ENCODE results near the gene STOM.

Gene STOM

DNA sequence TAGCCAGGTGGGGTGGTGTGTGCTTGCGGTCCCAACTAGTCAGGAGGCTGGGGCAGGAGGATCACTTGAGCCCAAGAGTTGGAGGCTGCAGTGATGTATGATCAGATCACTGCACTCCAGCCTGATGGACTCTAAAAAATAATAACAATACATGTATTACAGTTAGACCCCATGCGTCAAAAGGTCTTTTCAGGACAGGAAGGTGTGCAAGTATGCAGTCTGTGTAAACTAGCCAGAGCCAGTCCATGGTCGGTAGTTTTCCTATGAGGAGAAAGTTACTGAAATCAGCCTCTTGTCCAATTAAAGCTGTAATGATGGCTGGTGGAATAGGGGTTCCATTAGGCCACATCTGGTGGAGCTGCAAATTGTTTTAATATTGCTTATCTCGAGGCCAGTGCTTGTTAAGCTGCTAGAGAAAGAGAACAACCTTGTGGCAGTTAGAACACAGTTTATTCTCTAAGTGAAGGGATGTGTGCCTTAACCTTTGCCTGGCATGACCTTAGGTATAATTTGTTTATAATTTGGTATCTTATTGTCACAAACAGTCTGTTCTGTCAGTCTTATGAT is 1.5 kb upstream of the STOM start:
- DNase-seq (ENCODE audit: low spot score) = no peak

DNA sequence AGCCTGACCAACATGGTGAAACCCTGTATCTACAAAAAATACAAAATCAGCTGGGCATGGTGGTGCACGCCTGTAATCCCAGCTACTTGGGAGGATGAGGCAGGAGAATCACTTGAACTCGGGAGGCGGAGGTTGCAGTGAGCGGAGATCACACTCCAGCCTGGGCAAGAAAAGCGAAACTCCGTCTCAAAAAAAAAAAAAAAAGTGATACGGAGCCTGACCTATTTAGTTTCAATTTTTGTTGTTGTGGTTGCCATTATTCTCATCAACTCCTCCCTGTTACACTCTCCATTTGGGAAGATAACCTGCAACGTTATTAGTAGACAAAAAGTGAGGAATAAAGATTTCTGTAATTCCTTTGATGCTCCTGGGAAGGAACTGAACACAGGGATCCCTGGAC is 1.3 kb downstream of the STOM start:
- DNase-seq (ENCODE audit: low spot score) = no peak

DNA sequence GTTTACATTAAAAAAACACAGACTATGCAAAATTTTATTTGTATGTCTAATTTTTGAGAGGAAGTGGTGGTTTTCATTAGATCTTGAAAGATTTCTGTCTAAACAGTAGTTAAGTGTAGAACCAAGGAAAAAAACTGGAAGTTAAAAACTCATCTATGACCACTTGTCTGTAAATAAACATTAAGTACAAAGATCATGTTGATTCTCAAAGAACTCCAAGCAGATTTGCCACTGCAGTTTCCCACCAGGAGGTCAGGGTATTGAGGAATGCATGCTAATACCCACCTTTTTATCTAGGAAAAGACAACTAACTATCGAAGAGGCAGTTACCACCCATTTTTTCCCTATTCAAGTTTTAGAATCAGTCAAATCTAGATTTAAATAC is 1.9 kb downstream of the STOM start:
- peak; percentile 20 for DNase-seq (ENCODE audit: low spot score)

DNA sequence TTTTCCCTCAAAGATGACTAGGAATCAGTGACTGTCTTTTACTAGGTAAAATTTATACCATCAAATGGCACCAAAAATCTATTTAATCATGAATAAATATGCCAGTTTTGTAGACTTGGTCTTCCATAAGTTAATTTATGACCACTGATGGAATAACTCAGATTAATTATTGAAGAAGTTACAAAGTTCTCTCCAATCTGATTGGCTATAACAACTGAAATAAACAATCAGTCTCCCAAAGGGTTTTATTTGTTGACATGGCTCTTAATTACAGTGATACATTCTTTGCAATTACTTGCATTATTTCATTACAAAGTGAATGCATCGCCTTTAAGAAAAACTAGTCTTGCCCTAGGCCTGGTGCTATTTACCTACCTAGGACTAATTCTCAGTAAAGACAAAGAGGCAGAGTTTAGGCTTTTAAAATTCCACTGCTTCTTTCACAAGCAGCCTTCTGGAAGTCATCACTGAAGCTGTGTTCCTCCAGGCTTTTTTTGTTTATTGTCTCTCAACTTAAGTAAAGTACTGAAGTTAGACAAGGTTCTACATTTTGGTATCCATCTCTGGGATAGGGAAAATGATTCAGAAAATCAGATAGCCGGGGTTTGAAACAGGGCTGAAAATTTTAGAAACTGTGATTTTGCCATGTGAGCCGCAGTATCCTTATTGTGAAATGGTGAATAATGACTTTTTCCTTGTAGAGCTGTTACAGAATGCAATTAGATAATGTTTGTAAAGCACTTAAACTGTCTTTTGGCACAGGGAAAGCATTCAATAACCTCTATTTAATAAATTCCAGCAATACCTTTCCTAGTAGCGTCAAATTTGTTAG is 2.5 kb downstream of the STOM start:
- no peak for DNase-seq (ENCODE audit: low spot score)

DNA sequence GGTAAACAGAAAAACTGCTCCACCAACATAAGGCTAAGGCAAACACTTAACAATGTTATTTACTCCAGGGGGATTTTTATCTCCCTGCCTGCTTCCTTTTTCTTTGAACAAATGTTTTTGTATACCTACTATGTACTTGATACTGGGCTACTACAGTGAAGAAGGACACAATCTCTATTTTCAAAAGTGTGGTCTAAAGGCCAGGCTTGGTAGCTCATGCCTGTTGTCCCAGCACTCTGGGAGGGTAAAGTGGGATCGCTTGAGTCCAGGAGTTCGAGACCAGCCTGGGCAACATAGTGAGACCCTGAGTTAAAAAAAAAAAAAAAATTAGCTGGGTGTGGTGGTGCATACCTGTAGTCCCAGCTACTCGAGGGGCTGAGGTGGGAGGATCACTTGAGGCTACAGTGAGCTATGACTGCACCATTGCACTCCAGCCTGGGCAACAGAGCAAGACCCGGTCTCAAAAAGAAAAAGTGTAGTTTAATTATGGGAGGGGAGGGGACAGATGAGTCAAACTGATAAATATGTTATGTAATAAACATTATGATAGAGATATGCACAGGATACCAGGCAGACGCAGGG is 3.3 kb downstream of the STOM start:
- no peak for DNase-seq (ENCODE audit: low spot score)

DNA sequence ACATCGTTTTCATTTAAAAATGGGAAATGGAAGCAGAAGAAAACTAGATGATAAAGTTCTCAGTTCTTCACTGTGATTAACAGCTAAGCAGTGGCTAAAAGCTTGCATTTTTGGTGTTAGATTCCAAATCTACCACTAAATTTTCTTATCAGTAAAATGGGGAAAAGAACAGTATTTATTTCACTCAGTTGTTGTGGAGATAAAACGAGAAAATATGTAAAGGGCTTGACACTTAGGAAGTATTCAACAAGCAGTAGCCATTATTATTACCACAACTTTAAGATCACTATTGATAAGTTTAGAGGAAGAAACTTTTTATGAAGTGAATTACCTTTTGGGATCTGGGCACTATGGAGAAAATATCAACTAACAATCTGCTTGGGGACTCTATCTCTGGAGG is 4.5 kb downstream of the STOM start:
- DNase-seq (ENCODE audit: low spot score) = no peak

DNA sequence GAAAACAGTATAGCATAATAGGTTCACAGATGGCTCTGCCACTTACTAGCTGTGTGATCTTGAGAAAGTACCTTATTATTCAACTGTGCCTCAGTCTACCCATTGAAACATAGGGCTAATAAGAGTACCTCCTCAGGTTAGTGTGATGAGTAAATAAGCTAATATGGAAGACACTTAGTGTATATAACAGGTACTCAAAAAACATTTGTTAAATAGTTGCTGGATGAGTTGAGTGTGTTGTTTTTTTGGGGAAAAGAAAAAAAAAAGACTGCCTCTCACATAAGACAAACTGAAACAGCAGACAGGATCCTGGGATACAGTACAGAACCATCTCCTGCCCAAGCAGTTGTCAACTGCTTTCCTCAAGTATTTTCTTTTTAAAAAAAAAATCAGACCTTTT is 5.2 kb downstream of the STOM start:
- no peak for DNase-seq (ENCODE audit: low spot score)

DNA sequence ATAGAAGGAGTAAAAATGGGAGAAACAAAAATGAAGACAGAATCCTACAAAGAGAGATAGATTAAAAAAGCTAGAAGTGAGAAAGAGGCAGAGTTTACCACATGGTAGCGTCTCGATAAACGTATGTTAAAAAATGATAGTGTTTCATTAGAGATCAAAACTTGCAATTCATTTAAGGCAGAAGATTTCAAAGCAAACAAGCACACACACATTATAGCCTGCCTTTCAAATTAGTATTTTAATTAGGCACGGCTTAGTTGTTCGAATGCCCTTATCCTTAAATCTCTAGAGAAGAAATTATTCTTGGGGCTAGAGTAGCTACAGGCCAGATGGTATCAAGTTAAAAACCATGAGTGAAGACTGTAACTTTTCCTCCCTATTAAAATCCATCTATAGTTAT is 6.0 kb downstream of the STOM start:
- no peak for DNase-seq (ENCODE audit: low spot score)

DNA sequence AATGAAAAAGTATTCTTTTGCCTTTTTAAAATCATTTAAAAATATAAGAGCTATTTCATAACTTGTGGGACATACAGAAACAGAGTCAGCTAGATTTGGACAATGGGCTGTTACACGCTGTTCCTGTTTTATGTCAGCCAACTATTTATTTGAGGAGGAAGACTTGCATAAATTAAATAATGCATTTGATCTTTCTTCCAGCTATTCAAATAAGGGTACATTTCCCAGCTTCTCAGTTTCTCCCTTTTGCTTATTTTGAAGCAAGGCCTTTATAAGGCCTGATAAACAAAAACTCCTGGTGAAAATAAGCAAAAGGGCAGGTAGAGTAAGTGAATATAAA is 6.5 kb downstream of the STOM start:
- no peak for DNase-seq (ENCODE audit: low spot score)

DNA sequence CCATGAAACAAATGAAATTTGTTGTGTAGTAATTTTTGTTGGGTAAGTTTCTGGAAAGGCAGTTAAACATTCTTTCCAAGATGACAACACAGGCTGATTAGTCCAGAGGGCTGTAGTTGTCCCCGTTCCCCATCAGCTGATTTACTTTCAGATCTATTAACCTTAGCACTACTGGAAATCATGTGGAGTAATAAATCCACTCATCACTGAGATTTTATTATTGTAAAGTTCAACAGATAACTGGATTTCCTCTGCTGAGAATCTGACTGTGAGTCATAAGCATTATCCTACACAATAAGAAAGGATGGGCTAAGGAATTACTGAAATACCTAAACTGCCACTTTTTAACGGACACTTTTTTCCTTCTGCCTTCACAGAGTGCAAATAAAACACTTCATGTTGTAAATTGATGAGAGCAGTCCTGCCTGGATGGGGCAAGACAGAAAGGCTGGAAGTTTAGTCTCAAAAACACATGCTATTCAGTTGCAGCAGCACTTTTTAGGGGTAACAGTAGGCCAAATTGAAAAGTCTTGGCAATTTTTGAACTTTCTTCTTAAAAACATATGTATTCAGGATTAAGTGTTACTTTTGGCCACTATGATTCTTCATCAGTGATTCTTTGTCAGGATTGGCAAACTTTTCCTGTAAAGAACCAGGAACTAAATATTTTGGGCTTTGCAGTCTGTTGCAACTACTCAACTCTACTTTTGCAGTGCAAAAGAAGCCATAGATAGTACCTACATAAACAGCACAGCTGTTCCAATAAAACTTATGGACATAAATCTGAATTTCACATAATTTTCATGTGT is 7.0 kb downstream of the STOM start:
- peak; percentile 60 for DNase-seq (ENCODE audit: low spot score)

DNA sequence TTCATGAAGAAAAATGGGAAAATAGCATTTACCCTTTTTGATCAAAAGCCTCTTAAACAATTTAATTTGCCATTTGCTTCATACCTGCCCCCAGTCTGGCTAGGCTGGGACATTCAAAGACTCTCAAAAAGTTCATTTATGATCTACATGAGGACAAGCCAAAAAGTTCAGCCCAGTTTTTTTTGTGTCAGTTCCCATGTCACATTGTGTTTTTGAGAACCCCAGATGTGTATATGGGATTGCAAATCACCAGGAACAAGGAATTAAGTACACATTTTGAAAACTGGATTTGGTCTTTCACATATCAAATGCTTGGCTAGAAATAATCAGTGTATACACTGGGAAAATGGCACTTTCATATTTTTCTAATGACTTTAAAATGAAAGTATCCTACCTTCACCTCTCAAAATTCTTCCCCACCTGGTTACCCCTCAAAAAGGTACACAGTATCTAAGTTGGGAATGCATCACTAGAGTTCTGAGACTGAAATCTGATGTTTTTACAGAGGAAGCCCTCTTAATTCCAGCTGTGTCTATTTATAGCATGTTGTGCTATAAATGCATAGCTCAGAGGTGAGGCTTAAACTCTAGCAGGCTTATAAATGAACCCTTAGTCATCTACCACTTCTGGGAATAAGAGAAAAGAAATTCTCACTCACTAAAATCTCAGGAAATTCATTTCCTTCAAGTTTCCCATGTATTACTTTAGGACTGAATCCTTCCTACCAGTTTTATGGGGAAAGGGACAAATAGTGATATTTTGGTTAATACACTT is 9.3 kb downstream of the STOM start:
- peak; percentile 66 for DNase-seq (ENCODE audit: low spot score)

DNA sequence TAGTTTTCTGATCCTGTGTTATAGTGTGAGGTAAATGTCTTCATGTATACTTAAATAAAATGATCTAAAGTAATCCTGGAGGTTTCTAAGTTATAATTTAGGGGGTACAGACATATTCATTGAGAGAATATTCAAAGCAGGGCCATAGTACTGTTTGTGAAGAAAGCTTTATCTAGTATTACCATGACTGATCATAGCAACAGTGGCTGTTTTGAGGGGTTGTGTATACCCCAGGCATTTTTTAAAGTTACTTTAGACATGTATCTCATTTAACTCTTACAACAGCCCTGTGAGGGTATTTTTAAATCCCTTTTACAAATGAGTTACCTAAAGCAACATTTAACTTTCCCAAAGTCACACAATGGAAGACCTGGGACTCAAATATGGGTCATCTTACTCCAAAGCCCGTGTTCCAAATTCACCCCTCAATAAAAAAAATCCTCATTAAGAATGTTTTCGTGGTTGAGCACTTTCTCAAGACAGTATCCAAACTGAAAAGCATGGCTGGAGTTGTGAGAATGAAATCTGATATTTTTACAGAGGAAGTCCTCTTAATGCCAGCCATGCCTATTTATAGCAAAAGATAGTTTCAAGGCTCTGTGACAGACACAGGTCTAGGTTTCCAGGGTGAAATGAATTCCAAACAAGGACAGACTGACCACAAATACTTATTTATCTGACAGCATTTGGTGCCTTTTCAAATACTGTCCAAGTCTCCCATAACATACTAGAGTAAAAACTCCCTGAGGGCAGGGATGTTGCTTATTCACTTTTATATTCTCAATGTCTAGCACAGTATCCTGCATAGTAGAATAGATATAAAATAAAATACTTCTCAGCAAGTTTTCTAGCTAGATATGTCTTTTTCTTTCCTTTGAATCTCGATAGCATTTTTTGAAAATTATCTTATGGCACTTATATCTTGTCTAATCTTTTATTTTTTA is 10.4 kb downstream of the STOM start:
- no peak for DNase-seq (ENCODE audit: low spot score)

DNA sequence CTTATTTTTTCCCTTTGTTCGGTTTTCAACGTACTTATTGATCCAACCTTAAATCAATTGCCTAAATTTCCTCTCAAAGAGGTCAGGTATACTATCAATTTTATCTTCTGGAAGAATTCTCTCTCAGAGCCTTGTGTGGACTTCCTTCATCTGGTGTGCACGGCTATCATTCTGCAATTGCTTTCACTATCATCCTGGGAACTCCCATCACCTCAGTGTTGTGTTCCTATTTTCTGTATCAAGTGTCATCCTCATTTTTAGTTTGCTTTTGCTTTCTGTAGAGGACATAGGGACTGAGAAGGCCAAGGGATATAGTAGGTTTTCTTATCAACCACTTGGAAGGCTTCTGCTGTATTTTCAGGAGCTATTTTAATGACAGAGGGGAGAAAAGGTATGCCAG is 11.3 kb downstream of the STOM start:
- no peak for DNase-seq (ENCODE audit: low spot score)

DNA sequence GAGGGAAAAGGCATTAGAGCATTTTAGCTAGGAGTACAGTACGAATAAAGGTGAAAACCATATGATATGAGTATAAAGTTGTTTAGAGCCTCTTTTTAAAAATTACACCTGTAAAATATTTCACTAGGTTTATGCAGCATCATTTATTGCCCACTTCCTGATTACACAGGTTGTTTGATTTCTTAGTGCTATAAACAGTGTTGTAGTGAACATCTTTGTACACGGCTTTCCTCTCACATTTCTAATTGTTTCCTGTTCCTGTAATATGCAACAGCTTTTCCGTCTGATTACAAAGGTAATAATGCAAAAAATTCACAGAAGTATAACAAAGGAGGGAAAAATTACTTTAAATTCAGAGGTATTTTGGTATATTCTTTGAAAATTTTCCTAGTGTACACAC is 13.0 kb downstream of the STOM start:
- peak; percentile 47 for DNase-seq (ENCODE audit: low spot score)

DNA sequence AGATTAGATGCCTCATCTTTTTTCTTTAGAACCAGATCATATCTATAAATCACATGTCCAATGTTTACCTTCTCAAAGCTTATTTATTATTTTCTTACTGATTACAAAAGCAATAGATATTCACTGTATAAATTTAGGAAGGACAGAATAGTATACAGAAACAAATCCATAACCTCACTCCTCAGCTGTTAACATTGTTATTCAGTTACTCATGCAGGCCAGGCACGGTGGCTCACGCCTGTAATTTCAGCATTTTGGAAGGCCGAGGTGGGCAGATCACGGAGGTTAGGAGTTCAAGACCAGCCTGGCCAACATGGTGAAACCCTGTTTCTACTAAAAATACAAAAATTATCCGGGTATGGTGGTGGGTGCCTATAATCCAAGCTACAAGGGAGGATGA is 15.3 kb downstream of the STOM start:
- no peak for DNase-seq (ENCODE audit: low spot score)

DNA sequence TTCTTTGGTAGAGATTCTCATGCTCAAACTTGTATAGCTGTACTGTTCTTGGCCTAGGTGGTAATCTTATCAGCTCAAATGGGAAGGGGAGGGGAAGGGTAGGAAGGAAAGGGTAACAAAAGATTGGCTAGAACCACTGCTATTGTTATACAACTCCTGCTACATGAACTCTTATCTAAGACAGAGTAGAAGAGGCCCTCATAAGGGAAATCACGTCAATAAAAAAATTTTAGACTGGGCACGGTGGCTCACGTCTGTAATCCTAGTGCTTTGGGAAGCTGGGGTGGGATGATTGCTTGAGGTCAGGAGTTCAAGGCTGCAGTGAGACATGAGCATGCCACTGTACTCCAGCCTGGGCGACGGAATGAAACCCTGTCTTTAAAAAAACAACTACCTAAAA is 15.9 kb downstream of the STOM start:
- no peak for DNase-seq (ENCODE audit: low spot score)

DNA sequence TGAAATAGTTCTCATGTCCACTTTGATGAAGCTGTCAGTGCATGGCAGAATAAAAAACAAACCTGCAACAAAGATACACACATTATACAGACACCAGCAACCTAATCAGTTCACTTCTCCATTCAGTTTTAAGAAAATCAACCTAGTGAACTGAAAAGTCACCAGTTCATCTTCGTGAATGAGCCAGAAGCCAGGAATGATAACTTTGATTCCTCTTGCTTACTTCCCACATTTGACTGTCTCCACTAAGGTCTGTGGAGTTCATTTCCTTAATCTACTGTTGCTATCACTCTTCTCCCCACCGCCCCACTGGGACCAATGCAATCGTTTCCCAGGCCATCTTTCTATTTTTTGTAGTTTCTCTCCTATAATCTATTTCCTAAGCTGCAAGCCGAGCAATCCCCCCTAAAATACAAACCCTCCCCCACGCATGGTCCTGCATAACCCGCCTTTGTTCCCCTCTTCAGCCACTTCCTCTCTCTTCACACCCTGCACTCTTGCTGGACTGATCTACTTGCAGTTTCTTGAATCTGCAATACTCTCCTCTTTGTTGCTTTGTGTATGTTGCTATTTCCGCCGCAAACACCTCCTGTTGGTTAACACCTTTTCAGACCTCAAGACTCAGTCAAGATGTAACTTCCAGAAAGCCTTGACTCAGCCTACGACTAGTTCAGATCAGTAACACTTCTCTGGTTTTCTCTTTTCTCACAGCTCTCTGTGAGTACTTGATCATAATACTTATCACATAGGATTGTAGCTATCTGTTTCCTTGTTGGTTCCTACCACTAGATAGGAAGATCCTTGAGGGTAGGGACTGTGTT is 16.6 kb downstream of the STOM start:
- DNase-seq (ENCODE audit: low spot score) = no peak

DNA sequence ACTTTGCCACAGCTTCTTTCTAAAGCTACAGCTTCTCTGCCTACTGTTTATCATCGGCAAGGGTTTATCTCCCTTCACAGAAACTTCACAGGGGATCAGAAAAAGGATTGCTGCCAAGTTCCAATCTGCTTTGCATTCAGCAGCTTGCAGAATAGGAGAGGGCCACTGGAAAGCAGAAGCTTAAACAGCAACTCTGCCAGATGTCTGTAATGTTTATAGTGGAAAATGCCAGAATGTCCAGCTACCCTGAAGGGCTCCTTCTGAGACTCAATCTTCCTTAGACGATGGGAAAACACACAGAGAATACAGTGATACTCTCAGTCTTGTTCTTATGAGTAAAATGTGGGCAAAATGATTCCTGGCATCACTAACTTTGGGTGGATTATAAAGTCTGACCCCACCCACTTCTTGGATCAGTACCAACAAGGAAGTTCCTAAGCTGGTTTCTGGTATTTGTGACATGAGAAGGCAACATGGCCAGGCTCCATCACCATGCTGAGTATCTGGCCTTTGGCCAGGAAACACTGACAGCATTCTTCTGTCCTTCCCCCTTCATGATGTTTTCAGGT is 19.0 kb downstream of the STOM start:
- peak; percentile 87 for DNase-seq (ENCODE audit: low spot score)

DNA sequence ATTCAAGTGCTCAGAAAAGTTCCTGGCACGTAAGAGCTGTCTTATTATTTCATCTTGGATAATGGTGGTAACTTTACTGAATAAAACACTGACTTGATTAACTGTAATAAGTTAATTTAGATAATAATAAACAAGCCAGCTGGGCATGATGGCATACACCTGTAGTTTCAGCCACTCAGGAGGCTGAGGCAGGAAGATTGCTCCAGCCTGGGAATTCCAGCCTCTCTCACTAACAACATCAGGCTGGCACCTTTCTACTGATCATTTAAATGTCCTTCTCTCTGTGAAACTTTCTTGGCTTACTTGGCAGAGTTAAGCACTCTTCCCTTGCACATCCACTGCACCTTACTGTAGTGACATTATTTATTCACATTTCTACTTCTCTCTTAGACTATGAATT is 20.0 kb downstream of the STOM start:
- DNase-seq (ENCODE audit: low spot score) = no peak

DNA sequence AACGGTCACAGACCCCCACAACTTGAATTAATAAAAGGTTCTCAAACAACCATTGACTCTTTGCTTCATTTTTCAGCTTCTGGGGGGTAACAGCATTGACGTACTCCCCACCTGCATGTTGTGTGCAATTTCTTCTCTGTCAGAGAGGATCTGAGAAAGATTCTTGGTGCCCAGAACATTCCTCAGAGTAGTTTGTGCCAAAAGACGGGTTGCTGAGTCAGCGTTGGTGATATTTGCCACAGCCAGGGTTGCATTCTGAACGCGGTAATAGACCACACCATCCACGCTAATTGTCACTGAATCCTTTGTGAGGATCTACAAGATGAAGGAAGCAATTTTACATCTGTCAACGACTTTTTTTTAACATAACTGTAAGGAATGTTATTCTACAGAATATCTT is 21.0 kb downstream of the STOM start:
- DNase-seq (ENCODE audit: low spot score) = no peak

All from LoVo (cell line).